NCI-H2171 (cell line): ENCODE data around the gene BLCAP.
"Not testable (repeated sequence)": the region's sequence is repeated elsewhere in the genome, so short reads cannot be mapped to it uniquely, and the experiment has no call there.

Source experiments
- DNase-seq: peaks from one replicate; lab custom pipeline; 2025; lab: John Stamatoyannopoulos, UW

Gene BLCAP

GRCh38 chr20:37484331-37484730, 43.3 kb downstream of the BLCAP start:
- no peak for DNase-seq

GRCh38 chr20:37481610-37482009, 46.1 kb downstream of the BLCAP start:
- no peak for DNase-seq

- DNase-seq = no peak
Measured at GRCh38 chr20:37480919-37481318, 46.8 kb downstream of the BLCAP start.

GRCh38 chr20:37479925-37480691, 47.6 kb downstream of the BLCAP start:
- no peak for DNase-seq

GRCh38 chr20:37479266-37479665, 48.4 kb downstream of the BLCAP start:
- DNase-seq = no peak

GRCh38 chr20:37477041-37477440, 50.6 kb downstream of the BLCAP start:
- no peak for DNase-seq

GRCh38 chr20:37475252-37475651, 52.4 kb downstream of the BLCAP start:
- DNase-seq = no peak

- no peak for DNase-seq
Measured at GRCh38 chr20:37474386-37474785, 53.3 kb downstream of the BLCAP start.

GRCh38 chr20:37473249-37474000, 54.3 kb downstream of the BLCAP start:
- DNase-seq = no peak

- DNase-seq = not testable (repeated sequence)
Measured at GRCh38 chr20:37472435-37472834, 55.2 kb downstream of the BLCAP start.

- DNase-seq = no peak
Measured at GRCh38 chr20:37471741-37472235, 55.9 kb downstream of the BLCAP start.

GRCh38 chr20:37470190-37470589, 57.5 kb downstream of the BLCAP start:
- DNase-seq = not testable (repeated sequence)

GRCh38 chr20:37469531-37469930, 58.1 kb downstream of the BLCAP start:
- DNase-seq = no peak

- no peak for DNase-seq
Measured at GRCh38 chr20:37468886-37469285, 58.8 kb downstream of the BLCAP start.
